Activated CD4-positive, alpha-beta T cell treated with anti-CD3 and anti-CD28 coated beads, Interleukin-2, Interleukin-6, amounts not matched to agents 100 ng/mL and 50 ng/mL, durations not matched to agents 16 hours and 8 hours (primary cell): ENCODE data around the gene KIF23.
A peak's percentile ranks its signal among the peaks of the same experiment; 100 is the strongest.

Experiments
- DNase-seq: peaks from one replicate; pipeline ENCODE4 v3.0.0-alpha.2; 2020

Gene KIF23

DNA sequence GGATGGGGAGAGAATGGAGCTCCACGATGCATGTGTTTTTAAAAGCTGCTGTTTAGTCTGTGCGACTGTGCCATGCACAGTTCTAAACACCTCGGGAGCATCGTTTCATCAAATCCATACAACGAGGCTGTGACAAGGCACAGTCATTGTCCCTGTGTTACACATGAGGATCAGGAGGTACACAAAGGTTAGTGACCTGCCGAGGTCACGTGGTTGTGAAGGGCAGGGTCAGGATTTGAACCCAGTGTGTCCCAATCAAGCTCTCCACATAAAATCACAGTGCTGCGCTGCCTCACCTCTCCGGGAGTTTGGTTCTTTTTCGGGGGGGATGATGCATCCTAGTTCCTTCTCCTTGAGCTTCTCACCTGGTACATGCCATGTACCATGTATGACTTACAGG, 18.7 kb upstream of the KIF23 start:
- DNase-seq: no peak

DNA sequence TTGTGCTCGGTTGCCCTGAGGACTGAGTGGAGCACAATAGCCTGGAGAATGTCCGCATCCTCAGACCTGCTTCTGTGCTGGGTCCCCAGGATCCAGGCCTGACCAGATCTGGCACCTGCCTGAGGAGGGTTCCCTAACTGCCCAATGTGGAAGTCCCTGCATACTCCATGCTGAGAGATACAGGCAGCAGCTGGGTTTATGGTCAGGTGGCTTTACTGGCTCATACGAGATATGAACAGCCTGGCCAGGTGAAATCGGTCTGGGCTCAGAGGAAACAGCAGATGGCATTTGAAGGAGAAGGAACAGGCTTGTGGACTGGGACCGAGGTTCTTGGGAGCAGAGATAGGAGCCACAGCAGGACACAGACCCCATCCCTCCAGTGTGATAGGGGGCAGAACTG, 18.2 kb upstream of the KIF23 start:
- no peak for DNase-seq

GRCh38 chr15:69398491-69398891, 15.7 kb upstream of the KIF23 start:
- DNase-seq: no peak

GRCh38 chr15:69400850-69401249, 13.3 kb upstream of the KIF23 start:
- DNase-seq: no peak

GRCh38 chr15:69402816-69403215, 11.3 kb upstream of the KIF23 start:
- DNase-seq: no peak

DNA sequence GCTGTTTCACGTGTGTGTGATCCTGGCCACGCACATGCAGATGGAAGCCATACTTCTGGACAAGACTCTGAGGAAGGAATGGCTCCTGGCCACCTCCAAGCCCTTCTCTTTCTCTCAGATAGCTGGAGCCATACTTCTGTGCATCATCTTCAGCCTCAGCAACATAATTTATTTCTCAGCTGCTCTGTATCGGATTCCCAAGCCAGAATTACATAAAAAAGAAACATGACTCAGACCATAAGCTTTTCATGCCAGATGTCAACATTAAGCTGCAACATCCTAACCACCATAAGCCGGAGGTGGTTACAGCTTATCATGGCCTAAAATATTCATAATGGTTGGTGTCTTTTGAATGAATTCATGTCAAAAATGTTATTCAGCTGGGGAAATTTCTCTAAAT, 10.6 kb upstream of the KIF23 start:
- no peak for DNase-seq

- DNase-seq: no peak
These were observed 9.0 kb upstream of the KIF23 start for GRCh38 chr15:69405110-69405509.

DNA sequence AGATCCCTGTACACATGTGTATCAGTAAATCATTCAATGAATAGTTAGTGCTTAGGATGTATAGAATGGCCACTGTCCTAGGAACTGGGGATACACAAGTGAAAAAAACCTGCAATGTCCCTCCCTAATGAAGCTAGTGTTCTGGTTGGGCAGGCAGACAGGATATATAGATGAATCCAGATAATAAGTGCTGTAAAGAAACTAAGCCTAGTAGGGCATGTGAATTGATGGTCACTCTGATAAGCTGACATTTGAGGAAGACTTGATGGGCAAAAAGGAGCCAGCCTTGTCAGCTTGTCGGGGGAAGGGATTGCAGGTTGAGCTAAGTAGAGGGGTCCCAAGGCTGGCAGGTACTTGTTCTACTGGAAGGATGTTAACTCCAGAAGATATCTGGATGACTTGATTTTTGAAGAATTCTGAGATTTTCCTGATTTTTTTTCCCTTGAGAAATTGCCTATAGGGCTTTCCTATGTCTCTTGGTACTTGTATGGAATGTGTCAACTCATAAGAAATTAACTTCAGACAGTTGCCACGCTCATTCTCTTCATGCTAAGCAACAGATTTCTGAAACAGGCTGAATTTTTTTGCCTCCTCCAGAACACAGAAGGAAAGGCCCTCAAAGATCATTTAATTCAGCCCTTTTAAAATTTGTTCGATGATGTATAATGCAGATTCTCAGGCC, 6.3 kb upstream of the KIF23 start:
- no peak for DNase-seq

DNA sequence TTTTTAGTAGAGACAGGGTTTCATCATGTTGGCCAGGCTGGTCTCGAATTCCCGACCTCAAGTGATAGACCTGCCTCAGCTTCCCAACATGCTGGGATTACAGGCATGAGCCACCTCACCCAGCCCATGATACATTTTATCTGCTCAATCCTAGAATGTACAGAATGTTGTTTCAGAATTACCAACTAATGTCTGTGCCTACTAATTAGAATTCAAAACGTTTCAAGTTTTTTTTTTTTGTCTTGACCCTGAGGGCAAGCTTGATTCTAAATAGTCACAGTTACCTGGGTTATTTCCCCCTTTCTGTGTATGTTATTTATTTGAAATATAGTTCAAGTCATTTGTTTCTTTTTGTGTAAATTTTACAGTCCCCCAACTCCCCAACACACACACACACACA, 5.3 kb upstream of the KIF23 start:
- DNase-seq: no peak

DNA sequence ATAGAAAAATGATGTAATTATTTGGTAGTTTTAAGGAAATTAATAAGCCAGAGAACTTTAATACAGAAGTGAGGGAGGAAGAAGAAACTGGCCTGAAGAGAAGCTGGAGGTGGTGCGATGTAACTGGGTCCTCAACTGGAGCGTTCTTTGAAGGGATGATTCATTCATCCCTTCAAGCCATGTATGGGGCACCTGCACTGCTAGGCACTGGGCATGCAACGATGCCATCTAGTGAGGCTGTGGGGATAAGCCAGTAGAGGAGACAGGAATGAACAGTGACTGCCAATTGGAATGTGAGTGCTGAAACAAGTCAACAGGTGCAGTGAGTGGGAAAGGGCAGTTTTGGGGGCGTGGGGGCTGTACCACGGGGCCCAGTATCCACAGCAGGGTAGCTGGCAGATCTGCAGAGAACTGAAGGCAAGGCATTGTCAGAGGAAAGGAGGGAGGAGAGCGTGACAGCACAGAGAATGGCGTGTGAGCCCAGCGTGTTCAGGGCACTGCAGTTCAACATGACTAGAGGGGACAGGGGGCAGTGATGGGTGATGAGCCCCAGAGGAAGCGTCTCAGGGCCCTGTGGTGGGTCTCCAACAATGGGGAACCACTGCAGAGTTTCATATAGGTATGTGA, 3.8 kb upstream of the KIF23 start:
- DNase-seq: peak; percentile 57

DNA sequence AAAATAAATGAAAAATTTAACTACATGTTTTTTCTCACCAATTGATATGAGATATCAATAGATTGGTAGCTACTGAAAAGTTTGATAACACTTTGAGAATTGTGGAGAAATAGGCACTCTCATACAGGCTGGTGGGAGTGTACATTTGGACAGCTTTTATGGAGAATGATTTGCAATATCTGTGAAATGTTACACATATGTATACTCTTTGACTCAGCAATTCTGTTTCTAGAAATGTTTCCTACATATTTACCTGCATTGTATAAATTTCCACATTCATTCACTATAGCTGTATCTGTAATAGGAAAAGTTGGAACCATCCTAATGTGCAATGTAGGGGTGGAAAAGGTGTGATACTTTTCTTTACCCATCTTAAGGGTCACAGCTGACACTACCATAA, 1.9 kb upstream of the KIF23 start:
- DNase-seq: no peak

DNA sequence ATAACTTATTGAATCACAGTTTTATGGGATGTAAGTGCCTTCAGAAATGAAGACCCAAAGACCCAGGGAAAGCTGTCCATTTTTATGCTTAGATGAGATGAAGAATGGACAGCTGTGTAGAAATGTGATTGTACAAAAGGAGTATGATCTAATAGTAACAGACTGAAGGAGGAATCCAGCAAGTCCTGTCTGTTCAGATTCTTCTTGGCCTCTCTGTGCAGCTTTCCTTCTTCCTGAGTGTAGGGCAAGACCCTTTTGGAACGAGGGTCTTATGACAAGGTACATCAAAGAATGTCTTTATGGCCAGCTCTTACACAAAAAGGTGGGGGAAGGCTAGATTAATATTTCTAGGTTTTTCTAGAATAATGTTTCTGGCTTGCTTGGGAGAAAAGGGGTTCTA, 1.4 kb upstream of the KIF23 start:
- no peak for DNase-seq

DNA sequence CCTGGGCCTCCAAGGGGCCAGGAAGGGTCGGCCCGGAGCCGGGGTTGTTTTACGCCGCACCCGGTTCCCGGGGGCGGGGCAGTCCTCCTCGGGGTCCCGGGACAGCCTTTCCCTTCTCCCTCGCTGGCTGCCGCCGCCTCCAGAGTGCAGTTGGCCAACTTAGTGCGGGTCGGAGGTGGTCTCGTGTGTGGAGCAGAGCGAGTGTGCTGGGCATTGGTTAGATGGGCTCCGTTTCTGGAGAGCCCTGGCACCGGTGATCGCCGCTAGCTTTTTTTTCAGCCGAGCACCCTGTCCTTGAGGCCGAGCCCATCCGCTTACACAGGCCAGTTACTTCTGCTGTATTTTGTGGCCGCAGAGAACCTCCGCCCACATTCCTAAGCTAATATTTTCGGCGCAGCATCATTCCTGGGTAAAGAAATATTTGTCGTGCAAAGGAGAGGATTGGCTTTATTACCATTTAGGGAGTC, 585 bp downstream of the KIF23 start:
- DNase-seq: peak; percentile 33

DNA sequence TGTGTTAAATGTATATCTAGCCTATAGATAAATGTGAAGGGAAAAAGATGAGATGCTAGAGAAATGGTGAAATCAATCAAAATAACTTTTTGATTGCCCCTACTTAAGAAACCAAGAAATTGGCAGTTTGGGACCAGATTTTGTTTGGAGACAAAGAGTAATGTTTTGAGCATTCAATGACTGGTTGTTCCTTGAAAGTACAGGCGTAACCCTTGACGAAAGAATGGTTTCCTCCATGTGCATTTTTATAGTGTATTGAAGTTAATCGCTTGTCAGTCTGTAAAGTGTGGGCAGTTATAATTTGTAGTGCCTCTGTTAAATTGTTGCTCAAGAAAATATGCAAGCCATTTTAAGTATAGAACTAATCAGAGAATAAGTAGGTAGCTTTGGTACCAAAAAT, 1.2 kb downstream of the KIF23 start:
- DNase-seq: peak; percentile 8

DNA sequence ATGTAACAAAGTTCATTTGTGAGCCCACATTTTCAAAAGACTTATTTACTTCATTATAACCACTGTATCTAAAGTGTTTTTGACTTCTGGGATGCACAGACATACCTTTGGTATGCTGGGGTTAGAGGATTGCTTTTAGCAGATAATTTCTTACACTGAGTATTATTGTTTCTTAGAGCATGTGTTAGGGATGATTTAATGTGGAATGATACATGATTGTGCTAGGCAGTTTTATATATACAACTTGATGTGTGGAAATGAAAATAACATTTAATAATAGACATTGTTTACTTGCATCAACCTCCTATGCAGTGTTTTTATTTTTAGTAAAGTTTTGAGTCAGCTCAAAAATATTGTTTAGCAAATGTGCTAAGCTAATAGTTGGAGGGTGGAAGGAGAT, 3.4 kb downstream of the KIF23 start:
- no peak for DNase-seq

DNA sequence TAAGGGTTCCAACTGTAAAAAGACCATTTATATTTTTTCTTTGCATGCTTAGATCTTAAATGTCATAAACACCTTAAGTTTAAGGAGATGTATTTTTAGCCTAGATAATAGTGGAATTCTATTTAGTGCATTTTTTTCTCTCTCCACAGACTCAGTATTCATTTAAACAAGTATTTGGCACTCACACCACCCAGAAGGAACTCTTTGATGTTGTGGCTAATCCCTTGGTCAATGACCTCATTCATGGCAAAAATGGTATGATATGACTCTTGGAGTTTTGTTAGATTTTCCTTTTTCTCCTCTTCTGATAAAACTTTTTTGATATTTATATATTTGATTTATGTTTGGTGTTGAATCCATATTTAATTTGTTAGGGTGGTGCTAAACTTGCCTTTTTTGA, 7.3 kb downstream of the KIF23 start:
- no peak for DNase-seq

- no peak for DNase-seq
These were observed 8.3 kb downstream of the KIF23 start for GRCh38 chr15:69422336-69422895.

- DNase-seq: no peak
These were observed 9.9 kb downstream of the KIF23 start for GRCh38 chr15:69424001-69424400.

GRCh38 chr15:69424748-69425413, 10.7 kb downstream of the KIF23 start:
- no peak for DNase-seq

- DNase-seq: no peak
These were observed 19.7 kb downstream of the KIF23 start for GRCh38 chr15:69433831-69434230.

GRCh38 chr15:69434238-69434637, 20.1 kb downstream of the KIF23 start:
- no peak for DNase-seq

- no peak for DNase-seq
These were observed 20.5 kb downstream of the KIF23 start for GRCh38 chr15:69434679-69435078.

DNA sequence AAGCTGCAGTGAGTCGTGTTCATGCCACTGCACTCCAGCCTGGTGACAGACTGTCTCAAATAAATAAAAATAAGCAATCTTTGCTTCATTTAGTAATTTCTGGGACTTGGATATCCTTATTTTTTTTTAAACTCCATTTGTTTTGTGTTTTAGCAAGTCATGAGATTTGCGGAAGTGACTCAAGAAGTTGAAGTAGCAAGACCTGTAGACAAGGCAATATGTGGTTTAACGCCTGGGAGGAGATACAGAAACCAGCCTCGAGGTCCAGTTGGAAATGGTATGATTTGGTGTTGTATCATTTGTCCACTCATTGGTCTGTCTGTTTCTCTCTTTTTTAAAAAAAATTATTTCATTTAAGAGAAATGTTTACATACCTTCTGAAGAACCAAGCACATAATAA, 21.8 kb downstream of the KIF23 start:
- no peak for DNase-seq

GRCh38 chr15:69436951-69437350, 22.8 kb downstream of the KIF23 start:
- DNase-seq: no peak
